T-helper 2 cell (primary cell): ENCODE measurements around the gene CHN1.
A peak's percentile ranks its signal among the peaks of the same experiment; 100 is the strongest.

Experiments
- DNase-seq, 5 experiments: peaks; one replicate each; pipeline versions ENCODE4 v3.0.0 to v3.0.0-alpha.2; 2012 to 2022
- total RNA-seq, 2 donors: gene quantifications; one replicate each; lab custom pipeline; 2026; lab: John Stamatoyannopoulos, UW

The CHN1 gene
- 2.0 to 5.3 reads per million in 2 donors for total RNA-seq

GRCh38 chr2:175004980-175005732, at the start of gene CHN1:
CHN1 (minus strand) TSS chr2:175005381; CDS start chr2:175004912, 469 bp downstream.
- peak; percentile 33 to 80 (median 52) for DNase-seq

GRCh38 chr2:175054340-175054739, 49.2 kb upstream of the CHN1 start:
- DNase-seq: no peak

GRCh38 chr2:175049661-175050060, 44.5 kb upstream of the CHN1 start:
- no peak for DNase-seq

GRCh38 chr2:175048275-175048674, 43.1 kb upstream of the CHN1 start:
- DNase-seq: no peak

- no peak for DNase-seq
Measured at GRCh38 chr2:175039490-175039889, 34.3 kb upstream of the CHN1 start.

GRCh38 chr2:175039031-175039430, 33.9 kb upstream of the CHN1 start:
- no peak for DNase-seq

GRCh38 chr2:175037941-175038340, 32.8 kb upstream of the CHN1 start:
- DNase-seq: no peak

GRCh38 chr2:175036582-175037018, 31.4 kb upstream of the CHN1 start:
- peak in 2 of 5 experiments; percentile 3 to 67 for DNase-seq

GRCh38 chr2:175035806-175036205, 30.6 kb upstream of the CHN1 start:
- no peak for DNase-seq

GRCh38 chr2:175034716-175035115, 29.5 kb upstream of the CHN1 start:
- DNase-seq: no peak

GRCh38 chr2:175030380-175031271, 25.4 kb upstream of the CHN1 start:
- DNase-seq: peak in 1 of 5 experiments; percentile 34

GRCh38 chr2:175027755-175028154, 22.6 kb upstream of the CHN1 start:
- no peak for DNase-seq

- DNase-seq: no peak
Measured at GRCh38 chr2:175026385-175026784, 21.2 kb upstream of the CHN1 start.

GRCh38 chr2:175025946-175026345, 20.8 kb upstream of the CHN1 start:
- DNase-seq: no peak

GRCh38 chr2:175025233-175025632, 20.1 kb upstream of the CHN1 start:
- no peak for DNase-seq

- no peak for DNase-seq
Measured at GRCh38 chr2:175022923-175023322, 17.7 kb upstream of the CHN1 start.

- no peak for DNase-seq
Measured at GRCh38 chr2:175019566-175020327, 14.6 kb upstream of the CHN1 start.

- DNase-seq: no peak
Measured at GRCh38 chr2:175017618-175018414, 12.6 kb upstream of the CHN1 start.

- DNase-seq: no peak
Measured at GRCh38 chr2:175015340-175015739, 10.2 kb upstream of the CHN1 start.

GRCh38 chr2:175012516-175012915, 7.3 kb upstream of the CHN1 start:
- no peak for DNase-seq

- DNase-seq: no peak
Measured at GRCh38 chr2:175011505-175011904, 6.3 kb upstream of the CHN1 start.

GRCh38 chr2:175010848-175011254, 5.7 kb upstream of the CHN1 start:
- no peak for DNase-seq
